Erythroblast (primary cell): ENCODE measurements around the gene IGF2.
A peak's percentile ranks its signal among the peaks of the same experiment; 100 is the strongest.

ENCODE experiments used
- DNase-seq, 2 experiments: peaks; one replicate each; lab custom pipeline; 2025; lab: John Stamatoyannopoulos, UW
- GATA1 ChIP-seq: IDR thresholded peaks from 2 replicates; pipeline ENCODE4 v1.6.1; 2011; ENCODE audit warnings: low read depth, mild to moderate bottlenecking, control low read depth, low read length, moderate library complexity
- POLR2A ChIP-seq: IDR thresholded peaks from 2 replicates; pipeline ENCODE4 v1.6.1; 2011; ENCODE audit warnings: mild to moderate bottlenecking, low read length

Gene IGF2

GRCh38 chr11:2099516-2100349 is 39.5 kb downstream of the IGF2 start:
- TF ChIP-seq POLR2A (no peak), GATA1 (no peak)
- DNase-seq, result no peak

- TF ChIP-seq POLR2A (peak; percentile 31), GATA1 (no peak)
- peak in 1 of 2 experiments; percentile 42 for DNase-seq
These were observed 40.3 kb downstream of the IGF2 start for GRCh38 chr11:2098691-2099515.

GRCh38 chr11:2097998-2098690 is 41.0 kb downstream of the IGF2 start:
- no peak for DNase-seq
- TF ChIP-seq POLR2A, result no peak
- no peak for TF ChIP-seq GATA1

- TF ChIP-seq GATA1 (no peak), POLR2A (no peak)
- no peak for DNase-seq
These were observed 41.7 kb downstream of the IGF2 start for GRCh38 chr11:2097356-2097997.

GRCh38 chr11:2096919-2097301 is 42.3 kb downstream of the IGF2 start:
- no peak for DNase-seq
- TF ChIP-seq POLR2A, result no peak
- TF ChIP-seq GATA1, result no peak

- TF ChIP-seq GATA1 (no peak), POLR2A (no peak)
- no peak for DNase-seq
These were observed 42.9 kb downstream of the IGF2 start for GRCh38 chr11:2096011-2096918.

- DNase-seq, result no peak
- no peak for TF ChIP-seq POLR2A
- no peak for TF ChIP-seq GATA1
These were observed 43.6 kb downstream of the IGF2 start for GRCh38 chr11:2095542-2095941.

- no peak for DNase-seq
- TF ChIP-seq GATA1 (no peak), POLR2A (no peak)
These were observed 44.0 kb downstream of the IGF2 start for GRCh38 chr11:2095198-2095520.

GRCh38 chr11:2094354-2095197 is 44.6 kb downstream of the IGF2 start:
- DNase-seq, result no peak
- TF ChIP-seq GATA1 (no peak), POLR2A (no peak)

GRCh38 chr11:2093575-2094353 is 45.4 kb downstream of the IGF2 start:
- no peak for DNase-seq
- TF ChIP-seq GATA1 (no peak), POLR2A (no peak)

GRCh38 chr11:2092956-2093412 is 46.2 kb downstream of the IGF2 start:
- DNase-seq, result no peak
- no peak for TF ChIP-seq POLR2A
- no peak for TF ChIP-seq GATA1
